ENCODE data around the gene GALNT10. TPM values are rescaled to one million over a fixed set of nuclear protein-coding genes. Genes with fewer than 3 reads are reported as not detected.

The GALNT10 gene
- total and polyA plus RNA-seq, 2 of the 8 experiments (the other 6 are each of a cell fraction or from before 2014, with no cell fraction given), result 4.6 to 15.5 TPM

GRCh38 chr5:154330097-154330667 is 139.6 kb downstream of the GALNT10 start:
- H3K9ac ChIP-seq (replicated peaks in 1 of 4; ENCODE audit: extremely low read depth in 1 of 4, low read depth in 3 of 4, low read length in 3 of 4), result no peak overlapping the region
- H3K79me2 ChIP-seq (ENCODE audit: control insufficient read depth in 1 of 2, insufficient read depth in 2 of 2, low read length in 2 of 2), result no peaks in the 10 kb centered on the region
- no peak overlapping the region for H2BK120ac ChIP-seq (replicated peaks; ENCODE audit: low read depth, low read length)
- FAIRE-seq (no peak), DNase-seq (ENCODE audit: low read depth in 1 of 2, low spot score in 2 of 2) (no peak)
- no peak overlapping the region for H3K56ac ChIP-seq (replicated peaks; ENCODE audit: insufficient read length, low read depth, low read length)
- no peak overlapping the region for H3K4ac ChIP-seq (replicated peaks; ENCODE audit: insufficient read length, low read depth, low read length)
- no peak overlapping the region for H4K8ac ChIP-seq (ENCODE audit: extremely low read depth, insufficient read depth, low read length)
- H3K14ac ChIP-seq (ENCODE audit: insufficient read length), result no peak overlapping the region
- H3K9me3 ChIP-seq (ENCODE audit: insufficient read depth in 2 of 2, low read depth in 1 of 2, low read length in 1 of 2), result no peaks in the 10 kb centered on the region
- no peak overlapping the region for H3K4me2 ChIP-seq (ENCODE audit: insufficient read depth in 1 of 2, low read depth in 2 of 2, low read length in 2 of 2)
- H2BK12ac ChIP-seq (ENCODE audit: low read depth, low read length), result no peak overlapping the region
- no peak for TF ChIP-seq SUZ12 (IDR thresholded peaks at IDR 0.05; ENCODE audit: low read length)
- H4K20me1 ChIP-seq (replicated peaks in 1 of 2; ENCODE audit: control insufficient read depth in 1 of 2, insufficient read depth in 2 of 2, low read length in 2 of 2), result peaks cover 0 to 1% of the 10 kb centered on the region in 2 experiments
- H2BK15ac ChIP-seq (ENCODE audit: low read length), result no peak overlapping the region
- no peak overlapping the region for H2AK5ac ChIP-seq (ENCODE audit: low read depth, low read length)
- H3K23me2 ChIP-seq (ENCODE audit: low read depth, low read length), result no peaks in the 10 kb centered on the region
- no peak overlapping the region for H3K18ac ChIP-seq (ENCODE audit: extremely low read depth, low read length)
- no peak overlapping the region for H3K23ac ChIP-seq (ENCODE audit: insufficient read length)
- no peak overlapping the region for H3K27ac ChIP-seq (ENCODE audit: low read depth, low read length)
- no peak overlapping the region for H2AFZ ChIP-seq (ENCODE audit: low read length)
- no peaks in the 10 kb centered on the region for H3K27me3 ChIP-seq (replicated peaks in 1 of 4; ENCODE audit: control insufficient read depth in 3 of 4, extremely low read depth in 1 of 4, insufficient read depth in 3 of 4, low read length in 3 of 4)
- no peak overlapping the region for H4K91ac ChIP-seq (replicated peaks; ENCODE audit: insufficient read length, low read length)
- POLR2A ChIA-PET (ENCODE audit: partially characterized antibody), result no interaction called here
- WGBS, 2 experiments (ENCODE audit: extremely low coverage in 1 of 2, insufficient coverage in 1 of 2, insufficient read length in 1 of 2, insufficient replicate concordance in 2 of 2, low coverage in 1 of 2, low lambda C conversion rate in 2 of 2, missing lambda C conversion rate in 1 of 2), result 85% methylated on average over 3 of the region's 3 CpGs; no CpG with 5 or more reads in 1 of the 2 experiments
- no peak overlapping the region for H2BK5ac ChIP-seq (ENCODE audit: low read depth, low read length)
- no peak overlapping the region for H3K4me3 ChIP-seq (ENCODE audit: extremely low read depth in 1 of 4, insufficient read depth in 2 of 4, low read depth in 3 of 4, low read length in 4 of 4)
- H3K36me3 ChIP-seq (ENCODE audit: control insufficient read depth in 2 of 4, insufficient read depth in 4 of 4, low read length in 3 of 4), result no peaks in the 10 kb centered on the region
- no peak overlapping the region for H4K5ac ChIP-seq (ENCODE audit: insufficient read length, low read depth, low read length)
- no peaks in the 10 kb centered on the region for H3K4me1 ChIP-seq (replicated peaks in 1 of 4; ENCODE audit: control insufficient read depth in 3 of 4, insufficient read depth in 4 of 4, low read length in 3 of 4)
- CTCF ChIA-PET (ENCODE audit: partially characterized antibody), result interaction anchor here (1.4 to 2.1 kb wide), 2 partner anchors 133 to 257 kb away, joined by 4 to 5 read pairs; no protein-coding TSS in a partner anchor
- H2BK20ac ChIP-seq (ENCODE audit: low read length), result no peak overlapping the region
- H3K79me1 ChIP-seq (ENCODE audit: low read depth, low read length), result no peaks in the 10 kb centered on the region
